Muscle of back (tissue), 11 donors: ENCODE data around the gene DES. TPM values are rescaled to one million over a fixed set of nuclear protein-coding genes. Genes with fewer than 3 reads are reported as not detected.

ENCODE experiments used
- DNase-seq, 3 donors: peaks; one replicate each; pipeline versions ENCODE4 v3.0.0 to v3.0.0-alpha.2; 2013
- polyA plus RNA-seq, 10 donors: library from polyadenylated mRNA; unstranded; fragments of 120-200 nt; gene quantifications; one replicate each; pipeline ENCODE4 v1.2.1, GENCODE V29; 2013; ENCODE audit not compliant: insufficient read length in 10 of 10

Gene DES
- polyA plus RNA-seq, 10 donors: 1,880 to 4,907 (median 4,107) TPM

GRCh38 chr2:219471476-219472371, 53.5 kb downstream of the DES start:
- DNase-seq: no peak

DNA sequence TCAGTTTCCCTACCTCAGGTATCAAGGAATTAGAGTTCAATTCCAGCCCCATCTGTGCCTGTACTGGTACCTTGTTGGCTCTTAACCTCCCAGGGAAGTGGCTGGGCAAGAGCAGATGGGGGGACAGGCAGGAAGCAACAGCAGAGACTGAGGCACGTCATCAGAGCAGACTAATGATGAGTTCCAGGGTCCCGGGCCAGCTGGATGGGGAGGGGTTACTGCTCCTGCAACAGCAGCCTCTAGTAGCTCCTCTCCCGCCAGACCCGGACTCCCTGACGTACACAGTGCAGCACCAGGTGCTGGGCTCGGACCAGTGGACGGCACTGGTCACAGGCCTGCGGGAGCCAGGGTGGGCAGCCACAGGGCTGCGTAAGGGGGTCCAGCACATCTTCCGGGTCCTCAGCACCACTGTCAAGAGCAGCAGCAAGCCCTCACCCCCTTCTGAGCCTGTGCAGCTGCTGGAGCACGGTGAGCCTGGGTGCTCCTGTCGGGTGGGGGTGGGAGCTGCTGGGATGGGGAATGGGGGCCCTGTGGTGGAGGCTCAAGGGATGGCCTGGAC, 54.5 kb downstream of the DES start:
- no peak for DNase-seq

GRCh38 chr2:219473511-219473910, 55.3 kb downstream of the DES start:
- DNase-seq: no peak

DNA sequence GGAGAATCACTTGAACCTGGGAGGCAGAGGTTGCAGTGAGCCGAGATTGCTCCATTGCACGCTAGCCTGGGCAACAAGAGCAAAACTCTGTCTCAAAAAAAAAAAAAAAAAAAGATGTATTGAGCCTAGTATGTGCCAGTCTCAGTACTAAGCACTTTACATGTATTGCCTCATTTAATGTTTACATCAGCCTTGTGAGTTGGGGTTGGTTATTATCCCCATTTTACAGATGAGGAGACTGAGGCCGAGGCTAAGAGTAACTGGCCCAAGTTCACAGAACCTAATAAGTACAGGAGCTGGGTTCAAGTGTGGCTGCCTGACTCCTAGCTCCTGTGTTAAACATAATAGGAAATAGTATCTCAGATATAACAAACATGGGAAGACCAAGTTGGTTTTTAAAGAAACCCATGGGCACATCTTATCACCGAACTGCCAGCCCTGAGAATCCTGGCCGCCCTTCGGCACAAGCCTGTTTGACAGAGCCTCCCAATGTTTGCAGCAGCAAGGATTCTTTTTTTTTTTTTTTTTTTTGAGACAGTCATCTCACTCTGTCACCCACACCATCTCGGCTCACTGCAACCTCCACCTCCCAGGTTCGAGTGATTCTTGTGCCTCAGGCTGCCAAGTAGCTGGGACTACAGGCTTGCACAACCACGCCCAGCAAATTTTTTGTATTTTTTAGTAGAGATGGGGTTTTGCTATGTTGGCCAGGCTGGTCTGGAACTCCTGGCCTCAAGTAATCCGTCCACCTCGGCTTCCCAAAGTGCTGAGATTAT, 56.3 kb downstream of the DES start:
- no peak for DNase-seq

GRCh38 chr2:219475278-219475677, 57.1 kb downstream of the DES start:
- DNase-seq: no peak

GRCh38 chr2:219475697-219476651, 57.8 kb downstream of the DES start:
- DNase-seq: peak; percentile 45 to 84 (median 69)

Other genes starting within 250 kb of the DES start
- 1 to 10 TPM in 7 of 10 donors, under 1 TPM in 3; 0.57 to 2.3 (median 1.2) TPM for gene SLC23A3, start 248.3 kb upstream of the DES start, polyA plus RNA-seq
- 10 to 100 TPM; 28.3 to 37.9 (median 34.8) TPM for gene CNPPD1, start 241.5 kb upstream of the DES start, polyA plus RNA-seq
- 10 to 100 TPM; 38.3 to 56.9 (median 41.7) TPM for gene RETREG2, start 240.1 kb upstream of the DES start, polyA plus RNA-seq
- gene ZFAND2B, start 211.6 kb upstream of the DES start, polyA plus RNA-seq: 10 to 100 TPM; 16.3 to 29.9 (median 21.9) TPM
- 10 to 100 TPM; 25.4 to 40.4 (median 32.7) TPM for gene ABCB6, start 199.4 kb upstream of the DES start, polyA plus RNA-seq
- 10 to 100 TPM; 27.9 to 37.3 (median 32.6) TPM for gene ATG9A, start 188.7 kb upstream of the DES start, polyA plus RNA-seq
- 10 to 100 TPM; 14.8 to 36.9 (median 23.2) TPM for gene ANKZF1, start 188.6 kb upstream of the DES start, polyA plus RNA-seq
- gene GLB1L, start 172.9 kb upstream of the DES start, polyA plus RNA-seq: 1 to 10 TPM; 4.7 to 7.7 (median 5.9) TPM
- gene STK16, start 172.9 kb upstream of the DES start, polyA plus RNA-seq: 10 to 100 TPM; 13.0 to 19.9 (median 16.0) TPM
- under 1 TPM in 5 of 10 donors, not detected in 5; 0.15 to 0.22 (median 0.18) TPM for gene TUBA4B, start 165.1 kb upstream of the DES start, polyA plus RNA-seq
- 100 to 1,000 TPM in 7 of 10 donors, 10 to 100 TPM in 3; 84.3 to 159 (median 120) TPM for gene TUBA4A, start 164.5 kb upstream of the DES start, polyA plus RNA-seq
- gene DNAJB2, start 139.0 kb upstream of the DES start, polyA plus RNA-seq: 10 to 100 TPM; 69.9 to 89.8 (median 78.6) TPM
- under 1 TPM in 6 of 10 donors, not detected in 4; 0.15 to 0.75 (median 0.49) TPM for gene PTPRN, start 109.0 kb upstream of the DES start, polyA plus RNA-seq
- gene RESP18, start 85.6 kb upstream of the DES start, polyA plus RNA-seq: not detected
- gene DNPEP, start 30.5 kb upstream of the DES start, polyA plus RNA-seq: 10 to 100 TPM; 26.4 to 45.4 (median 36.6) TPM
- 100 to 1,000 TPM in 9 of 10 donors, 10 to 100 TPM in 1; 63.9 to 179 (median 138) TPM for gene SPEG, start 16.5 kb downstream of the DES start, polyA plus RNA-seq
- 10 to 100 TPM; 21.7 to 29.9 (median 24.9) TPM for gene GMPPA, start 80.5 kb downstream of the DES start, polyA plus RNA-seq
- under 1 TPM; 0.15 to 0.70 (median 0.34) TPM for gene ASIC4, start 96.1 kb downstream of the DES start, polyA plus RNA-seq
- 10 to 100 TPM; 34.4 to 75.8 (median 44.8) TPM for gene CHPF, start 125.4 kb downstream of the DES start, polyA plus RNA-seq
- 1 to 10 TPM; 1.6 to 3.1 (median 2.3) TPM for gene TMEM198, start 125.7 kb downstream of the DES start, polyA plus RNA-seq
- 100 to 1,000 TPM in 9 of 10 donors, 10 to 100 TPM in 1; 94.0 to 139 (median 117) TPM for gene OBSL1, start 153.2 kb downstream of the DES start, polyA plus RNA-seq
- 1 to 10 TPM in 2 of 10 donors, under 1 TPM in 8; 0.16 to 1.5 (median 0.57) TPM for gene INHA, start 153.9 kb downstream of the DES start, polyA plus RNA-seq
- gene STK11IP, start 179.5 kb downstream of the DES start, polyA plus RNA-seq: 10 to 100 TPM in 9 of 10 donors, 1 to 10 TPM in 1; 9.4 to 26.5 (median 14.4) TPM
- 10 to 100 TPM in 2 of 10 donors, 1 to 10 TPM in 8; 5.6 to 11.7 (median 7.3) TPM for gene SLC4A3, start 209.3 kb downstream of the DES start, polyA plus RNA-seq